HG02798 (cell line): ENCODE data around the gene RITA1.

Experiments used
- ATAC-seq: cut with Tn5 transposase; IDR thresholded peaks from one replicate; pipeline ENCODE4 v1.9.1; 2021; ENCODE audit warnings: mild to moderate bottlenecking; ENCODE audit not compliant: unreplicated experiment, poor library complexity

The RITA1 gene

GRCh38 chr12:113152835-113153814, 32.4 kb upstream of the RITA1 start:
- ATAC-seq: peak; percentile 67

DNA sequence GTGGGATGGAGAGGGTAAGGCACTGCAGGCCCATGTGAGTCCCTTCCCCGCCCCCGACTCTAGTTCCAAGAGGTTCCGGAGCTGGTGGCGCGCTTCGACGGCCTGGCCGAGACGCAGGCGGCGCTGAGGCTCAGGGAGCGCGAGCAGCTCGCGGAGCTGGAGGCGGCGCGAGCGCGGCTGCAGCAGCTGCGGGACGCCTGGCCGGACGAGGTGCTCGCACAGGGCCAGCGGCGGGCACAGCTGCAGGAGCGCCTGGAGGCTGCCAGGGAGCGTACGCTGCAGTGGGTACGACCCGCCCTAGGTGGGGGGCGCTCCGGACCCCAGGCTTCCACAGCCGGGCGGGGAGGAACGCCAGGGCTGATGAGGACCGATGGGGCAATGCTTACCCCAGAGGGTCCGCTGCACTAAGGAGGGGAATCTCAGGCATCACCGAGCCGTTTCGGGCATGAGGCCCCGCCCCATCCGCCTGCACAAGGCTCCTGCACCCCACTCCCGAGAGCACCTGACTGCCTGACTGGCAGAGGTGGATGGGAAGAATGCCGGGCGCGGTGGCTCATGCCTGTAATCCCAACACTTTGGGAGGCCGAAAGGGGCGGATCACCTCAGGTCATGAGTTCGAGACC, 31.1 kb upstream of the RITA1 start:
- no peak for ATAC-seq

- no peak for ATAC-seq
Measured at GRCh38 chr12:113155060-113155459, 30.5 kb upstream of the RITA1 start.

- no peak for ATAC-seq
Measured at GRCh38 chr12:113155646-113156045, 29.9 kb upstream of the RITA1 start.

GRCh38 chr12:113157218-113157859, 28.2 kb upstream of the RITA1 start:
- ATAC-seq: no peak

DNA sequence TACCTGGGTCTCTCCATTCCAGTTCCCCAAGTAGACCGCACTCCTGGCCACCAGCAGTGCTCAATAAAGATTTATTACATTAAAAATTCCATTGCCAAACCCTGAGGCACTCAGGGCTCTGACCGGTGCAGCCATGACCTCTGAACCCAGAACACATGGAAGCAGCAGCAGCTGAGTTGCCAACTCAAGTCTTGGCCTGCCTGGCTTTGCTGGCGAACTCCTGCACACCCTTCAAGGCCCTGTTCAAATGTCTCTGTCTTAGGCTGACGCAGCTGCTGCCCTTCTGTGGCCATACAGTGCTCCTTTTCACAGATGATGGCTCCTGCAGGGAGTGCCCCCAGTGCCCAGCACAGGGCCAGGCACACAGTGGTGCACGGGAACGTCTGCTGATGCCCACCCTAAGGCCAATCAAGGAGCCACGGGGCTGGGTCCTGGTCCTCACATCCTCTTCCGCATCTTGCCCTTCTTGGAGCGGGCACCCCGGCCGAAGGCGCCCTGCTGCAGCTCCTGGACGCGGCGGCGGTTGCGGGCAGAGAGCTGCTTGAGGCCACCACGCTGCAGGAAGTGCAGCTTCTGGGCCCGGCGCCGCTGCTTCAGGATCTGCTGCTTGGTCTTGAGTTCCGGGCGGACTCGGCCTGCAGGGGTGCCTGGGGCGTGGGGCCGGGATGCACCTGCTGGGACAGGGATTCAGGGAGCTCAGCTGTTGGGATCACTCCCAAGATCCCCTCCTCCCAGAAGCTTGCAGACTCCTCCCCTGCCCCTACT, 26.9 kb upstream of the RITA1 start:
- ATAC-seq: no peak

- no peak for ATAC-seq
Measured at GRCh38 chr12:113159937-113160336, 25.6 kb upstream of the RITA1 start.

- ATAC-seq: no peak
Measured at GRCh38 chr12:113161415-113162016, 24.0 kb upstream of the RITA1 start.

GRCh38 chr12:113162102-113163029, 23.2 kb upstream of the RITA1 start:
- ATAC-seq: no peak

- no peak for ATAC-seq
Measured at GRCh38 chr12:113163030-113163360, 22.5 kb upstream of the RITA1 start.

DNA sequence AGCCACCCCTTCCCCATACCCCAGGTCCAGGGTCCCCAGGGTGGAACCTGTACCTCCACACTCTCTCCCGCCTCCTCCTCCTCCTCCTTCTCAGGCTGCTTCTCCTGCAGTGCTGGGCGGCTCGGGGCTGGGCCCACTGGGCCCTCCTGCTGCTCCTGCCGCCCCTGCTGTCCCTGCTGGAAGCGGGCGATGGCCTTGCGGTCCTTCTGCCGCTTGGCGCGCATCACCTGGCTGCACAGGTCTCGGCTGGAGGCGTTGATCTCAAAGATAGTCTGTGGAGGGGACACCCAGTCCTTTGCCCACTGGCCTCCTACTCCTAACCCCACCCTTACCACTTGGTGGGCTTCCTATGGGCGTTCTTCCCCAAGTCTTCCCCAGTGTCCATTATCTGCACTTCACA, 21.5 kb upstream of the RITA1 start:
- no peak for ATAC-seq

DNA sequence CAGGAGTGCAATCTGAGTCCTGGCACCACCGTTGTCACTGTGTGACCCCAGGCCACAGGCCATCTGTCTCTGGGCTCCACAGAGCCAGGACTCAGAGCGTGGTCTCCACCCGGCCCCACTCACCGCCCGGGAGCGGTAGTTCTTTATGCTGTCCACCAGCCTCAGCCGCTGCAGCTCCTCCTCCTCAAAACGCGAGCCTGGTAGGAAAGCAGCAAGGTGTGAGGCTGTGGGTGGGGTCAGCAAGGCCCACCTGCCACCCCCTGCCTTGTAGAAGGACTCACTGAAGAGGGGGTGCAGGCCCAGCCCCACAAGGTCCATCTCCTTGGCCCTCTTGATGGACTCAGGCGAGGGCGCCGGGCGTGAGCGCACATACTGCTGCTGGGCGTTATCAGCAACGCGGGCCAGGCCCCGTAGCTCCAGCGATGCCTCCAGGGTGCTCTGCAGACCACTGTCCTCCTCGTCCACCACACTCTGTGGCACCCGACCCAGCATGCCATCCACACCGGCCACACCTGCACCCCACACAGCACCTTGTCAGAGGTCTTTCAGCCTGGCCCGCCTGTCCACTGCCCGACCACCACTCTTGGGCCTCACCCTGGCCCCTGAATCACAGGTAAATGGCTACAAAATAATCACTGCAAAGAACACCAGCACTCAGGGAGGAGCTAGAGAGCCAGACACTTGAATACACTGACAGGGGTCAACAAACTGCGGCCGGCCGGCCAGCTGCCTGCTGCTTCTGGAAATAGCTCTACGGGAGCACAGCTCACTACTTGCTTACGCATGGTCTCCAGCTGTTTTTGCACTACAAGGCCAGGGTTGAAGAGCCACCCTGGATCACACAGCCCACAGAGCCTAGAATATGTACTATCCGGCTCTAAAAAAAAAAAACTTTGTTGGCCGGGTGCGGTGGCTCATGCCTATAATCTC, 19.7 kb upstream of the RITA1 start:
- no peak for ATAC-seq

- ATAC-seq: no peak
Measured at GRCh38 chr12:113167868-113168267, 17.7 kb upstream of the RITA1 start.

- no peak for ATAC-seq
Measured at GRCh38 chr12:113169697-113170096, 15.8 kb upstream of the RITA1 start.

- ATAC-seq: no peak
Measured at GRCh38 chr12:113170457-113170856, 15.1 kb upstream of the RITA1 start.

GRCh38 chr12:113170926-113171325, 14.6 kb upstream of the RITA1 start:
- ATAC-seq: no peak

DNA sequence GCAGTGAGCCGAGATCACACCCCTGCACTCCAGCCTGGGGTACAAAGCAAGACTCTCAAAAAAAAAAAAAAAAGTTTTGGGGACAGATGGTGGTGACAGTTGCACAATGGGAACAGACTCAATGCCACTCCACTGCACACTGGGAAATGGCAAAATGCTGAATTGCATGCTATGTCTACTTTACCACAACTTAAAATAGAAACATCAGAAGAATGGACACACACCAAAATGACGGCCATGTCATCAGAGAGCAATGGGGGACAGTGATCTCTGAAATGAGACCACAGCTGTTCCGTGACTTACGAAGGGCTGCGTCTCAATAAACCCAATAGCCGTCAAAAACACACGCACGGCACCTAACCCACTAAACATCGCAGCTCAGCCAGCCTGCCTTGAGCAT, 14.0 kb upstream of the RITA1 start:
- ATAC-seq: no peak

DNA sequence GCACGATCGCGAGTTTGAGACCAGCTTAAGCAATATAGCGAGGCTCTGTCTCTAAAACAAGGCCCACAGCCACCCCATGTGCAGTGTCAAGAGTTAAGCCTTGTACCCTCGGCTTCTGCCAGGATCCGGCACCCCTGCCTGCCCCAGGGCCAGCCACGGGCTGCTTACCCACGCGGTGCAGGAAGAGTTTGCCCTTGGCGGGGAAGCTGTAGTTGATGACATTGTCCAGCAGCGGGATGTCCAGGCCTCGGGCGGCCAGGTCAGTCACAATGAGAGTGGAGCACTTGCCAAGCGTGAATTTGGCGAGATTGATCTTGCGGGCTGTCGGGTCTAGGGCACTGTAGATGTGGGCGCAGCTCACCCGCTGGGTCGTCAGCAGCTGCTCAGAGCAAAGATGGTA, 13.3 kb upstream of the RITA1 start:
- ATAC-seq: no peak
